NAMALWA (cell line): ENCODE measurements around the gene PGK1.
"Not testable (repeated sequence)": the region's sequence is repeated elsewhere in the genome, so short reads cannot be mapped to it uniquely, and the experiment has no call there.

Source experiments
- DNase-seq: peaks from one replicate; pipeline ENCODE4 v3.0.0-alpha.2; 2015; ENCODE audit warnings: low spot score

PGK1 gene

GRCh38 chrX:78116365-78116764, 12.3 kb downstream of the PGK1 start:
- no peak for DNase-seq

GRCh38 chrX:78116766-78117165, 12.7 kb downstream of the PGK1 start:
- no peak for DNase-seq

- DNase-seq: no peak
Measured at GRCh38 chrX:78118628-78119027, 14.6 kb downstream of the PGK1 start.

- DNase-seq: no peak
Measured at GRCh38 chrX:78119521-78120227, 15.6 kb downstream of the PGK1 start.

- no peak for DNase-seq
Measured at GRCh38 chrX:78123190-78123589, 19.1 kb downstream of the PGK1 start.

- peak; percentile 20 for DNase-seq
Measured at GRCh38 chrX:78124307-78124706, 20.3 kb downstream of the PGK1 start.

GRCh38 chrX:78125148-78125547, 21.1 kb downstream of the PGK1 start:
- no peak for DNase-seq

GRCh38 chrX:78125781-78126180, 21.7 kb downstream of the PGK1 start:
- DNase-seq: not testable (repeated sequence)

- no peak for DNase-seq
Measured at GRCh38 chrX:78129714-78130113, 25.7 kb downstream of the PGK1 start.

GRCh38 chrX:78130396-78130795, 26.3 kb downstream of the PGK1 start:
- no peak for DNase-seq

GRCh38 chrX:78131117-78131516, 27.1 kb downstream of the PGK1 start:
- no peak for DNase-seq

GRCh38 chrX:78133238-78133960, 29.4 kb downstream of the PGK1 start:
- DNase-seq: no peak

GRCh38 chrX:78139160-78140123, 35.4 kb downstream of the PGK1 start, which contains the start of gene TAF9B:
TAF9B (minus strand) TSS chrX:78139650; CDS start chrX:78139611, 39 bp downstream.
- peak; percentile 81 for DNase-seq

- no peak for DNase-seq
Measured at GRCh38 chrX:78140206-78140605, 36.2 kb downstream of the PGK1 start.

GRCh38 chrX:78147002-78147540, 43.0 kb downstream of the PGK1 start:
- DNase-seq: not testable (repeated sequence)

- DNase-seq: not testable (repeated sequence)
Measured at GRCh38 chrX:78157373-78157772, 53.3 kb downstream of the PGK1 start.

- not testable (repeated sequence) for DNase-seq
Measured at GRCh38 chrX:78157846-78158245, 53.8 kb downstream of the PGK1 start.

- not testable (repeated sequence) for DNase-seq
Measured at GRCh38 chrX:78160711-78161110, 56.7 kb downstream of the PGK1 start.

GRCh38 chrX:78163175-78163574, 59.1 kb downstream of the PGK1 start:
- not testable (repeated sequence) for DNase-seq

- DNase-seq: no peak
Measured at GRCh38 chrX:78165425-78165824, 61.4 kb downstream of the PGK1 start.

- no peak for DNase-seq
Measured at GRCh38 chrX:78168065-78168464, 64.0 kb downstream of the PGK1 start.
